HEK293 (cell line): ENCODE data around the gene OR56B1.

Experiments
- CTCF ChIA-PET: fragments of 350-600 bp; formaldehyde crosslinking; extraction: SDS; loops from one replicate; lab custom pipeline; 2021; ENCODE audit warnings: antibody characterized with exemption; lab: Yijun Ruan, JAX
- POLR2A ChIA-PET: fragments of 300-600 bp; formaldehyde crosslinking; extraction: SDS; loops from one replicate; lab custom pipeline; 2020; ENCODE audit warnings: antibody characterized with exemption, inconsistent platforms; lab: Yijun Ruan, JAX
- H3K27ac ChIP-seq: fragments of 200-500 bp; sonication (Bioruptor generic); 2 replicates; pipeline ENCODE4 v1.5.1; 2014; ENCODE audit warnings: low read depth, low read length, control low read depth, inconsistent platforms; ENCODE audit errors: extremely low read depth
- H3K36me3 ChIP-seq, 2 experiments: fragments of 200-500 bp in 1 of 2; sonication (Bioruptor generic) in 1 of 2; 1 replicate in 1 of 2; 2 replicates in 1 of 2; pipeline ENCODE4 v1.5.1; 2014 to 2017; ENCODE audit warnings: inconsistent platforms in 2 of 2, low read length in 2 of 2; ENCODE audit not compliant: control insufficient read depth in 2 of 2, insufficient read depth in 1 of 2
- H3K4me1 ChIP-seq: fragments of 200-500 bp; sonication (Bioruptor generic); 2 replicates; pipeline ENCODE4 v1.5.1; 2014; ENCODE audit warnings: mild to moderate bottlenecking, low read length, inconsistent platforms; ENCODE audit not compliant: control insufficient read depth, insufficient read depth
- H3K4me3 ChIP-seq: 2 replicates; pipeline ENCODE4 v1.5.1; 2011; ENCODE audit warnings: low read depth, mild to moderate bottlenecking, control low read depth, low read length, moderate library complexity
- H3K9me3 ChIP-seq: fragments of 200-500 bp; sonication (Bioruptor generic); 2 replicates; pipeline ENCODE4 v1.5.1; 2014; ENCODE audit warnings: low read depth, low read length, inconsistent platforms; ENCODE audit not compliant: control insufficient read depth, insufficient read depth
- HOXC10 ChIP-seq: sonication (generic); formaldehyde crosslinking; IDR thresholded peaks from 2 replicates; pipeline ENCODE4 v1.8.1; 2023; ENCODE audit warnings: mild to moderate bottlenecking, missing genetic modification reagents
- IKZF3 ChIP-seq: fragments of 450-650 bp; IDR thresholded peaks from 2 replicates; pipeline ENCODE4 v1.5.0; 2018; ENCODE audit warnings: missing biosample characterization, mild to moderate bottlenecking, missing genetic modification characterization, moderate library complexity
- KLF7 ChIP-seq: fragments of 450-650 bp; formaldehyde crosslinking; IDR thresholded peaks from 2 replicates; pipeline ENCODE4 v1.5.1; 2016; ENCODE audit warnings: missing biosample characterization, missing genetic modification characterization, borderline replicate concordance
- MYNN ChIP-seq: fragments of 450-650 bp; formaldehyde crosslinking; IDR thresholded peaks from 2 replicates; pipeline ENCODE4 v1.5.1; 2016; ENCODE audit warnings: missing biosample characterization, missing genetic modification characterization, borderline replicate concordance
- MZF1 ChIP-seq: fragments of 450-650 bp; formaldehyde crosslinking; IDR thresholded peaks from 2 replicates; pipeline ENCODE4 v1.5.1; 2017; ENCODE audit warnings: missing biosample characterization, missing genetic modification characterization, borderline replicate concordance
- SP3 ChIP-seq: fragments of 450-650 bp; formaldehyde crosslinking; IDR thresholded peaks from 2 replicates; pipeline ENCODE4 v1.5.1; 2016; ENCODE audit warnings: missing biosample characterization, missing genetic modification characterization
- SP7 ChIP-seq: fragments of 450-650 bp; formaldehyde crosslinking; IDR thresholded peaks from 2 replicates; pipeline ENCODE4 v1.5.1; 2016; ENCODE audit warnings: missing biosample characterization, missing genetic modification characterization
- YY1 ChIP-seq: fragments of 450-650 bp; formaldehyde crosslinking; IDR thresholded peaks from 2 replicates; pipeline ENCODE4 v1.5.1; 2018; ENCODE audit warnings: missing biosample characterization, missing genetic modification characterization
- ZNF121 ChIP-seq: fragments of 450-650 bp; formaldehyde crosslinking; IDR thresholded peaks from 2 replicates; pipeline ENCODE4 v1.5.1; 2016; ENCODE audit warnings: missing biosample characterization, missing genetic modification characterization
- ZNF146 ChIP-seq: fragments of 450-650 bp; formaldehyde crosslinking; IDR thresholded peaks from 2 replicates; pipeline ENCODE4 v1.5.1; 2016; ENCODE audit warnings: missing biosample characterization, missing genetic modification characterization
- ZNF157 ChIP-seq: fragments of 450-650 bp; formaldehyde crosslinking; IDR thresholded peaks from 2 replicates; pipeline ENCODE4 v1.5.1; 2016; ENCODE audit warnings: missing biosample characterization, missing genetic modification characterization
- ZNF24 ChIP-seq: fragments of 450-650 bp; formaldehyde crosslinking; IDR thresholded peaks from 2 replicates; pipeline ENCODE4 v1.5.1; 2016; ENCODE audit warnings: missing biosample characterization, missing genetic modification characterization
- ZNF248 ChIP-seq: fragments of 450-650 bp; formaldehyde crosslinking; IDR thresholded peaks from 2 replicates; pipeline ENCODE4 v1.5.1; 2017; ENCODE audit warnings: missing biosample characterization, missing genetic modification characterization
- ZNF350 ChIP-seq: fragments of 450-650 bp; formaldehyde crosslinking; IDR thresholded peaks from 2 replicates; pipeline ENCODE4 v1.5.0; 2017; ENCODE audit warnings: missing biosample characterization, mild to moderate bottlenecking, missing genetic modification characterization
- TF ChIP-seq, protein P1 (sequence below): fragments of 450-650 bp; formaldehyde crosslinking; optimal IDR thresholded peaks from 2 replicates; pipeline ENCODE3; 2016; ENCODE audit warnings: missing biosample characterization, mild to moderate bottlenecking, missing genetic modification characterization
- TF ChIP-seq, protein P2 (sequence below): fragments of 450-650 bp; formaldehyde crosslinking; IDR thresholded peaks from 2 replicates; pipeline ENCODE4 v1.5.1; 2016; ENCODE audit warnings: missing biosample characterization, missing genetic modification characterization
- TF ChIP-seq, protein P3 (sequence below): fragments of 450-650 bp; formaldehyde crosslinking; IDR thresholded peaks from 2 replicates; pipeline ENCODE4 v1.5.1; 2016; ENCODE audit warnings: missing biosample characterization, missing genetic modification characterization
- TF ChIP-seq, protein P4 (sequence below): fragments of 450-650 bp; formaldehyde crosslinking; IDR thresholded peaks from 2 replicates; pipeline ENCODE4 v1.5.1; 2016; ENCODE audit warnings: missing biosample characterization, missing genetic modification characterization

The OR56B1 gene

DNA sequence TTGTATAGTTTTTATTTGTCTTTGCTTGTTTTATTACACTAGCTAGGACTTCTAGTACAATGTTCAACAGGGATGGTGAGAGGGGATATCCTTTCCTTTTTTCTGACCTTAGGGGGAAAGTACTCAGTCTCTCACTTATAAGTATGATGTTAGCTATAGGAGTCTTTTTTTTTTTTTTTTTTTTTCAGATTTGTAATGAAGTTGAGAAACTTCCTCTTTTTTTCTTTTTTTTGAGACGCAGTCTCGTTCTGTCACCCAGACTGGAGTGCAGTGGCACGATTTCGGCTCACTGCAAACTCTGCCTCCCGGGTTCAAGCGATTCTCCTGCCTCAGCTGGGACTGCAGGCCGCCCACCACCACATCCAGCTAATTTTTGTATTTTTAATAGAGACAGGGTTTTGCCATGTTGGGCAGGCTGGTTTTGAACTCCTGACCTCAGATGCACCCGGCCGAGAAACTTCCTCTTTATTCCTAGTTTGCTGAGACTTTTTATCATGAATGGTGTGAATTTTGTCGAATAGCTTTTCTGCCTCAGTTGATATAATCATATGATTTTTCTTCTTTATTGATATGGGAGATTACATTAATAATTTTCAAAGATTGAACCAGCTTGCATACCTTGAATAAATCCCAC is 35.7 kb upstream of the OR56B1 start (continued):
- TF ChIP-seq ZNF248 (tag by site-specific recombination): no peak
- TF ChIP-seq MYNN: no peak
- TF ChIP-seq, protein P1, sequence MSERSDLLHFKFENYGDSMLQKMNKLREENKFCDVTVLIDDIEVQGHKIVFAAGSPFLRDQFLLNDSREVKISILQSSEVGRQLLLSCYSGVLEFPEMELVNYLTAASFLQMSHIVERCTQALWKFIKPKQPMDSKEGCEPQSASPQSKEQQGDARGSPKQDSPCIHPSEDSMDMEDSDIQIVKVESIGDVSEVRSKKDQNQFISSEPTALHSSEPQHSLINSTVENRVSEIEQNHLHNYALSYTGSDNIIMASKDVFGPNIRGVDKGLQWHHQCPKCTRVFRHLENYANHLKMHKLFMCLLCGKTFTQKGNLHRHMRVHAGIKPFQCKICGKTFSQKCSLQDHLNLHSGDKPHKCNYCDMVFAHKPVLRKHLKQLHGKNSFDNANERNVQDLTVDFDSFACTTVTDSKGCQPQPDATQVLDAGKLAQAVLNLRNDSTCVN (tag by site-specific recombination): no peak
- no peak for TF ChIP-seq IKZF3 (tag by site-specific recombination)
- TF ChIP-seq, all 188 proteins: peak for 0

DNA sequence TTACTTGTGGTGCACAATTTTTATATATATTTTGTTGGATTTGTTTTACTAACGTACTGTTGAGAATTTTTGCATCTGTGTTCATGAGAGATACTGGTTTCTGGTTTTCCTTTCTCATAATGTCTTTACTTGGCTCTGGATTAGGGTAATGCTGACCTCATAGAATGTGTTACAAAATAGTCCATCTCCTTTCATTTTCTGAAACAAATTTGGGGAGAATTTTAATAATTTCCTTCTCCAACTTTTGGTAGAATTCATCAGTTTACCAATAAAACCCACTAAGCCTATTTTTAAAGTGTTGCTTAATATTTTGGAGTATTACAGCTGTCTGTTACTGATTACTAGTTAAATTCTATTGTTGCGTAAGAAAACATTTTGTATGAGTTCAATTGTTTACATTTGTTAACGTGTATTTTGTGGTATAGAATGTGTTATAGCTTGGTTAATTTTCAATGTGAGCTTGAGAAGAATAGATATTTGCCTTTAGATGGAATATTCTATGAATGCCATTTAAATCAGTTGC is 35.1 kb upstream of the OR56B1 start:
- Histone ChIP-seq H3K27ac (no peak overlapping the region), H3K9me3 (no peaks in the 10 kb centered on the region), H3K4me1 (no peaks in the 10 kb centered on the region), H3K36me3 (no peaks in the 10 kb centered on the region), H3K4me3 (no peak overlapping the region)
- TF ChIP-seq SP3 (tag by site-specific recombination): no peak
- TF ChIP-seq ZNF121: no peak
- TF ChIP-seq, protein P2, sequence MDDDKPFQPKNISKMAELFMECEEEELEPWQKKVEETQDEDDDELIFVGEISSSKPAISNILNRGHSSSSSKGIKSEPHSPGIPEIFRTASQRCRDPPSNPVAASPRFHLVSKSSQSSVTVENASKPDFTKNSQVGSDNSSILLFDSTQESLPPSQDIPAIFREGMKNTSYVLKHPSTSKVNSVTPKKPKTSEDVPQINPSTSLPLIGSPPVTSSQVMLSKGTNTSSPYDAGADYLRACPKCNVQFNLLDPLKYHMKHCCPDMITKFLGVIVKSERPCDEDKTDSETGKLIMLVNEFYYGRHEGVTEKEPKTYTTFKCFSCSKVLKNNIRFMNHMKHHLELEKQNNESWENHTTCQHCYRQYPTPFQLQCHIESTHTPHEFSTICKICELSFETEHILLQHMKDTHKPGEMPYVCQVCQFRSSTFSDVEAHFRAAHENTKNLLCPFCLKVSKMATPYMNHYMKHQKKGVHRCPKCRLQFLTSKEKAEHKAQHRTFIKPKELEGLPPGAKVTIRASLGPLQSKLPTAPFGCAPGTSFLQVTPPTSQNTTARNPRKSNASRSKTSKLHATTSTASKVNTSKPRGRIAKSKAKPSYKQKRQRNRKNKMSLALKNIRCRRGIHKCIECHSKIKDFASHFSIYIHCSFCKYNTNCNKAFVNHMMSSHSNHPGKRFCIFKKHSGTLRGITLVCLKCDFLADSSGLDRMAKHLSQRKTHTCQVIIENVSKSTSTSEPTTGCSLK: no peak
- no peak for TF ChIP-seq KLF7 (tag by site-specific recombination)
- TF ChIP-seq ZNF157 (tag by site-specific recombination): no peak
- TF ChIP-seq, protein P3, sequence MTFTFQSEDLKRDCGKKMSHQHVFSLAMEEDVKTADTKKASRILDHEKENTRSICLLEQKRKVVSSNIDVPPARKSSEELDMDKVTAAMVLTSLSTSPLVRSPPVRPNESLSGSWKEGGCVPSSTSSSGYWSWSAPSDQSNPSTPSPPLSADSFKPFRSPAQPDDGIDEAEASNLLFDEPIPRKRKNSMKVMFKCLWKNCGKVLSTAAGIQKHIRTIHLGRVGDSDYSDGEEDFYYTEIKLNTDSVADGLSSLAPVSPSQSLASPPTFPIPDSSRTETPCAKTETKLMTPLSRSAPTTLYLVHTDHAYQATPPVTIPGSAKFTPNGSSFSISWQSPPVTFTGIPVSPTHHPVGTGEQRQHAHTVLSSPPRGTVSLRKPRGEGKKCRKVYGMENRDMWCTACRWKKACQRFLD (tag by site-specific recombination): no peak
- TF ChIP-seq ZNF146: no peak
- no peak for TF ChIP-seq YY1
- TF ChIP-seq, protein P4, sequence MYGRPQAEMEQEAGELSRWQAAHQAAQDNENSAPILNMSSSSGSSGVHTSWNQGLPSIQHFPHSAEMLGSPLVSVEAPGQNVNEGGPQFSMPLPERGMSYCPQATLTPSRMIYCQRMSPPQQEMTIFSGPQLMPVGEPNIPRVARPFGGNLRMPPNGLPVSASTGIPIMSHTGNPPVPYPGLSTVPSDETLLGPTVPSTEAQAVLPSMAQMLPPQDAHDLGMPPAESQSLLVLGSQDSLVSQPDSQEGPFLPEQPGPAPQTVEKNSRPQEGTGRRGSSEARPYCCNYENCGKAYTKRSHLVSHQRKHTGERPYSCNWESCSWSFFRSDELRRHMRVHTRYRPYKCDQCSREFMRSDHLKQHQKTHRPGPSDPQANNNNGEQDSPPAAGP (tag by site-specific recombination): no peak
- TF ChIP-seq SP7: no peak
- TF ChIP-seq ZNF24 (tag by site-specific recombination): no peak
- no peak for TF ChIP-seq MZF1 (tag by site-specific recombination)
- TF ChIP-seq HOXC10: no peak
- TF ChIP-seq ZNF350 (tag by site-specific recombination): no peak
- CTCF ChIA-PET: no interaction called here
- POLR2A ChIA-PET: no interaction called here
